ENCODE measurements around the gene CSNK1E. TPM values are rescaled to one million over a fixed set of nuclear protein-coding genes. Genes with fewer than 3 reads are reported as not detected.
"Not testable (repeated sequence)": the region's sequence is repeated elsewhere in the genome, so short reads cannot be mapped to it uniquely, and the experiment has no call there.

CSNK1E gene
- total RNA-seq (2014; rRNA removed; shearing (Covaris generic)) = 122 and 135 TPM in 2 replicates
- 119 and 184 TPM in 2 replicates for polyA plus RNA-seq (2014; cell fraction: nucleus; rRNA removed)

GRCh38 chr22:38317122-38317994 is at the start of gene CSNK1E:
Gene CSNK1E, minus strand, starts transcription at chr22:38317433. Its CDS starts 3,276 bp downstream, at chr22:38314157.
- DNase-seq (ENCODE audit: extremely low read depth, low read depth) = no peak

DNA sequence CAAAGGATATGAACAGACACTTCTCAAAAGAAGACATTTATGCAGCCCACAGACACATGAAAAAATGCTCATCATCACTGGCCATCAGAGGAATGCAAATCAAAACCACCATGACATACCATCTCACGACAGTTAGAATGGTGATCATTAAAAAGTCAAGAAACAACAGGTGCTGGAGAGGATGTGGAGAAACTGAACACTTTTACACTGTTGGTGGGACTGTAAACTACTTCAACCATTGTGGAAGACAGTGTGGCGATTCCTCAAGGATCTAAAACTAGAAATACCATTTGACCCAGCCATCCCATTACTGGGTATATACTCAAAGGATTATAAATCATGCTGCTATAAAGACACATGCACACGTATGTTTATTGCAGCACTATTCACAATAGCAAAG is 48.6 kb upstream of the CSNK1E start:
- not testable (repeated sequence) for DNase-seq (ENCODE audit: extremely low read depth, low read depth)

DNA sequence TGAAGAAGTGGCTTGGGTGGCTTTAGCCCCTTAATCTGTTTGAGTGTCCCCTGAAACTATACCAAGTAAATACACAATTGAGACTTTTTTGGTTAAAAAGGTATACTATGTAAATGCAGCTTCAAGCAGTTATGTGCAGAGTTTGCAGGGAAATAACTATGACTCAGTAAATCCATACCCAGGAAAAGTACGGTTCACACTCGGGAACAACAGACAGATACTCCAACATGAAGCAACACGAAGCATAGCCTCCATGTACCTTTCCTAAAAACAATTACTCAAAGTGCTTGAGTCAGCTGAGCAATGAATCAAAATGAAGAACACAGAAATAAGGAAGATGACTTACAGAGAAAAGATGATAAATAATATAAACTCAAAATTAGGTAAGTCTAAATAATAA is 47.9 kb upstream of the CSNK1E start:
- not testable (repeated sequence) for DNase-seq (ENCODE audit: extremely low read depth, low read depth)

GRCh38 chr22:38360560-38360959 is 43.3 kb upstream of the CSNK1E start:
- DNase-seq (ENCODE audit: extremely low read depth, low read depth) = not testable (repeated sequence)

DNA sequence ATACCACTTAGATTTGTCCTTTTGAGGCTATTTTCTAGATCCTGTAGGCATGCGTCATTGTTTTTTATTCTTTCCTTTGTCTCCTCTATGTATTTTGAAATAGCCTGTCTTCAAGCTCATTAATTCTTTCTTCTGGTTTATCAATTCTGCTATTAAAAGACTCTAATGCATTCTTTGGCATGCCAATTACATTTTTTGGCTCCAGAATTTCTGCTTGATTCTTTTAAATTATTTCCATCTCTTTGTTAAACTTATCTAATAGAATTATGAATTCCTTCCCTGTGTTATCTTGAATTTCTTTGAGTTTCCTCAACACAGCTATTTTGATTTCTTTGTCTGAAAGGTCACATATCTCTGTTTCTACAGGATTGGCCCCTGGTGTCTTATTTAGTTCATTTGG is 42.6 kb upstream of the CSNK1E start:
- not testable (repeated sequence) for DNase-seq (ENCODE audit: extremely low read depth, low read depth)

DNA sequence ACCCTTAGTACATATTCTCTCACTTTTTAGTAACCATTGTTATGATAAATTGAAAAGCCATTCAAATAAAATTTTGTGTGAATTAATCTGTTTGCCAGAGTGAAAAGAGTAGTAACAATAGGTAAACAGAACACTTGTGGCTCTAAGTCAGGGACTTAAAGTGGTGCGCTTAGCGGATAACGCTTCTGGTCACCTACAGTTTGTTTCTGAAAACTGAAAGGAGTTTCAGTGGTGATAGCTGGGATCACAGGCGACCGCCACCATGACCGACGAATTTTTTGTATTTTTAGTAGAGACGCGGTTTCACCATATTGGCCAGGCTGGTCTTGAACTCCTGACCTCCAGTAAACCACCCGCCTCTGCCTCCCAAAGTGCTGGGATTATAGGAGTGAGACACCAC is 40.7 kb upstream of the CSNK1E start:
- DNase-seq (ENCODE audit: extremely low read depth, low read depth) = not testable (repeated sequence)

- DNase-seq (ENCODE audit: extremely low read depth, low read depth) = no peak
Observed at GRCh38 chr22:38355275-38355674, 38.0 kb upstream of the CSNK1E start.

- no peak for DNase-seq (ENCODE audit: extremely low read depth, low read depth)
Observed at GRCh38 chr22:38353701-38354100, 36.5 kb upstream of the CSNK1E start.

- peak; percentile 5 for DNase-seq (ENCODE audit: extremely low read depth, low read depth)
Observed at GRCh38 chr22:38353142-38353629, 36.0 kb upstream of the CSNK1E start.

DNA sequence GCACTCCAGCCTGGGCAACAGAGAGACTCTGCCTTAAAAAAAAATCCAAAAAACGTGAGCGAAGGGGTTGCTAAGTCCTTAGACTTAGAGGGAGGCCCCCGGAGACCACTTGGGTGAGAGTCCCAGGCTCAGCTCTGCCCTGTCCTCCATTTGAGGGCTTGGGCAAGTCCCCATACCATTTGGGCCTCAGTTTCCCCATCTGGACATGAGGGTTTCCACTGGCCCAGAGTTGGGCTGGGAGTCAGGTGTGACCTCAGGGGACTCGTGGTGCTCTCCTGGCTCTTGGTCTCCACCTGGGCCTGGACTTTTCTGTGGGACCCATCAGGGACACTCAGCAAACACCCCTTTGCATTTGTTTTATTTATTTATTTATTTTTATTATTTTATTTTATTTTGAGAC is 35.2 kb upstream of the CSNK1E start:
- no peak for DNase-seq (ENCODE audit: extremely low read depth, low read depth)

DNA sequence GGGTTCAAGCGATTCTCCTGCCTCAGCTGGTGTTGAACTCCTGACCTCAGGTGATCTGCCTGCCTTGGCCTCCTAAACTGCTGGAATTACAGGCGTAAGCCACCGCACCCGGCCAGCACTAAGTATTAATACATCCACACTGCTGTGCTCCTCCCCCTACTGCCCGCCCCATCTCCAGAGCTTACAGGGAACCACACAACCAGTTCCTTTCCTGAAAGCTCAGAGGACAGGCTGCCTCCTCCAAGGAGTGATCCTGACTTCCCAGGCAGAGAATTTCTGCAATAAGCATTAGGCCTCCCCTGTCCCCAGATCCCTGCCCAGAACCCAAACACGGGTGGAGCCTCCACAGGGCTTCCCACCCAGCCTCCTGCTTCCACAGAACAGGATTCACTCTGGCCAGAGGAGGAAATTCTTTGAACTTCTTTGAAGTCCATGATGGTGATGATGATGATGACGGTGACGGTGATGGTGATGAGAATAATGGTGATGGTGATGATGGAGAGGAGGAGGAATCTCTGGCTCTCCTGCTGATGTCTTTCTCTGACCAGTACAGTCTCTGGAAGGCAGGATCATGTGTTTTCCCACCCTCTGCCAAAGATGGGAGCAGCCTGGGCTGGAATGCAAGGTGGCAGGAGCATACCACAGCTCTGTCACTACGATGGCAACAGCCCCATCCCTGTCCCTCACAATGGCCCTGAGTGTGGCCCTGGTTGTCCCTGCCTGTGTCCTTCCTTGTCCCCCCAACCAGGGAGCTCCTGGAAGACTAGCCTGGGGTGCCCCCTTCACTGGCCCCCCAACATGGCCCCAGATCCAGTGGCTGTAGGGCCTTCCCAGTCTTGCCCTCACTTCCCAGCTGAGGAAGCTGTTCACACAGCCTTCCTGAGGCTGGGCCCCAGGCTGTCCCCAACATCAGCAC is 33.5 kb upstream of the CSNK1E start:
- DNase-seq (ENCODE audit: extremely low read depth, low read depth) = no peak

GRCh38 chr22:38348751-38349496 is 31.7 kb upstream of the CSNK1E start:
- no peak for DNase-seq (ENCODE audit: extremely low read depth, low read depth)

GRCh38 chr22:38347944-38348750 is 30.9 kb upstream of the CSNK1E start:
- DNase-seq (ENCODE audit: extremely low read depth, low read depth) = no peak

DNA sequence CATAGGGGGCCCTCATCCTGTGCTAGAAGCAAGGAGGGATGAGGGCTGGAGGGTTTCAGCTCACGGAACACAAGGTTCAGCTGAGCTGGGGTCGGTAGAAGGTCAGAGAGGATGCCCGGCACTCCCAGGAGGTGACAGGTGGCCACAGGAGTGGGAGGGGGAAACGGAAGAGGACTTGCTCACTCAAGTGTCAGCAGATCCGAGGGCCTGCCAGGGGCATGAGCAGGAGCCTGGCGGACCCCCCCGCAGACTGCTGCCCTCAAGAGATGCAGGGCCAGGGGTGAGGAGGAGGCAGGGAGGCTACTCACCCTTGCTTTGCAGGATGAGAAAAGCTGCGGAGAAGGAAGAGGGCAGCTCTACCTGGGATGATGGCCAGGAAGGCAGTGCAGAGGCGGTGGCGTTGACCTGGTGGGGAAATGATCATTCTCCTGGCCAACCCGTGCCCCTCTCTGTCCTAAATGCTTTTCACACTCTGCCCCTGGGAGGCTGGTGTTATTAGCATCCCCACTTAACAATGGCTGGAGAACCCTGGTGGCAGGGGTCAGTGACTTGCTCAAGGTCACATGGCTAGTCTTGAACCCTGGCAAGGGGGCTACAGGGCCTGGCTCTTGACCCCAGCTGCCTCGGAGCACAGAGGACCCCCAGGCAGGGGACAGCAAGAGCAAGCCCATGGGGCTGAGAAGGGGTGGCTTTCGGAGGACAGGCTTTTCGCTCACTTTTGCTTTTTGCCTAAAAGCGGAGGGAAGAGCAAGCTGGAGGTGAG is 30.1 kb upstream of the CSNK1E start:
- DNase-seq (ENCODE audit: extremely low read depth, low read depth) = no peak

DNA sequence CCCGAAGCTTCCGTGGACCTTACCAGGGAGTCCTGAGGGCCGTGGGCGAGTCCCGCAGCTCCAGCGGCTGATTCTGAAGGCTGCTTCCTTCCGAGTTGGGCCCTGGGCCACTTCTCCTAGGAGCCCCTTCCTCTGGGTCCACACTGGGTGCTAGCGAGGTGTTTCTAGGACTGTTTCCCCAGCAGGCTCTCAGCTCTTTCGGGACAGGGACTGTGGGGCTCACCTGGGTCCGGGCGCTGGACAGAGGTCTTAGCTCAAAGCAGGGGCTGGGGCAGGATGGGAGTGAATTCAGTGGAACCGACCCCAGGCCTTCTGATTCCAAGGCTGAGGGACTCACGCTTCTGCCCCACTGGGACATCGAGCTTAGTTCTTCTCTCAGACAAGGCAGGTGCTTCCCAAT is 29.3 kb upstream of the CSNK1E start:
- DNase-seq (ENCODE audit: extremely low read depth, low read depth) = no peak

- DNase-seq (ENCODE audit: extremely low read depth, low read depth) = no peak
Observed at GRCh38 chr22:38345782-38346181, 28.5 kb upstream of the CSNK1E start.

DNA sequence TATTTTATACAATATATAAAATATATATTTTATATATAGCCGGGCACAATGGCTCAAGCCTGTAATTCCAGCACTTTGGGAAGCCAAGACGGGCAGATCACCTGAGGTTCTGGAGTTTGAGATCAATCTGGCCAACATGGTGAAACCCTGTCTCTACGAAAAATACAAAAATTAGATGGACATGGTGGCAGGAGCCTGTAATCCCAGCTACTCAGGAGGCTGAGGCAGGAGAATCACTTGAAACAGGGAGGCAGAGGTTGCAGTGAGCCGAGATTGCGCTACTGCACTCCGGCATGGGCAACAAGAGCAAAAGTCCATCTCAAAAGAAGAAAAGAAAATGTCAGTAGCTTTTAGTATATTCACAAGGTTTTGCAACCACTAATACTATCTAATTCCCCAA is 22.7 kb upstream of the CSNK1E start:
- not testable (repeated sequence) for DNase-seq (ENCODE audit: extremely low read depth, low read depth)

GRCh38 chr22:38338772-38339379 is 21.6 kb upstream of the CSNK1E start:
- DNase-seq (ENCODE audit: extremely low read depth, low read depth) = no peak

Data from NCI-H460 (cell line).